Neutrophil (primary cell): ENCODE measurements around the gene CCDC149.

ENCODE experiments used
- H3K27ac ChIP-seq: fragments of 200-600 bp; sonication (generic); 2 replicates; pipeline ENCODE4 v1.5.1; 2016; ENCODE audit warnings: mild to moderate bottlenecking, moderate library complexity
- H3K27me3 ChIP-seq: fragments of 200-600 bp; sonication (generic); 2 replicates; pipeline ENCODE4 v1.6.0; 2016; ENCODE audit warnings: mild to moderate bottlenecking
- H3K36me3 ChIP-seq: fragments of 200-600 bp; sonication (generic); 2 replicates; pipeline ENCODE4 v1.5.1; 2017
- H3K4me1 ChIP-seq, 2 experiments: fragments of 200-600 bp in 1 of 2; sonication (generic) in 1 of 2; 1 replicate in 1 of 2; 2 replicates in 1 of 2; pipeline versions ENCODE4 v1.5.1 to v1.6.1; 2013 to 2016; ENCODE audit warnings: low read depth in 1 of 2, low read length in 1 of 2, mild to moderate bottlenecking in 1 of 2, moderate library complexity in 1 of 2; ENCODE audit not compliant: control insufficient read depth in 1 of 2, insufficient read depth in 1 of 2
- H3K4me3 ChIP-seq, 2 experiments: fragments of 200-600 bp in 1 of 2; sonication (generic) in 1 of 2; 1 replicate in 1 of 2; 2 replicates in 1 of 2; pipeline ENCODE4 v1.5.1; 2013 to 2016; ENCODE audit warnings: low read depth in 1 of 2, low read length in 1 of 2, mild to moderate bottlenecking in 1 of 2, moderate library complexity in 1 of 2
- H3K9me3 ChIP-seq: fragments of 200-600 bp; sonication (generic); 2 replicates; pipeline ENCODE4 v1.5.1; 2016
- TF ChIP-seq, protein P1 (sequence below): fragments of 200-600 bp; sonication (generic); IDR thresholded peaks from 2 replicates; pipeline ENCODE4 v1.5.1; 2016; ENCODE audit warnings: antibody characterized with exemption

Gene CCDC149

DNA sequence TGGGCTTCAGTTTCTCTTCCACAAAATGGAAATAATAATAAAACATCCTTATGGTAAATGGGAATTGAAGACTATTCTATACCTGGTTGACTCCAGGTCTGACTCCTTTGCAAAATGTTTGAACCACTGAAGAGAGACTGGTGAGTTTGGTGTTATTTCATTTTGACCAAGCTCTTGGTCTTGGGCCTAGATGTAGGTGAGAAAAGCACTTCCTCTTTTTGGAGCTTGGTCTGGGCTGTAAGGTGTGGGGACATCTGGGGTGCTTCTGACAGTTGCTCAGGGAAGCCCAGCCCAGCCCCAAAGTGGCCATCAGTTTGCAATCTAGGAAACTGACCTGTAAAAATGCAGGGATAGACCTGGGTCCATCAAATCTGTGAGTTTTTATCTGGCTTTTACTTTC is 144.2 kb downstream of the CCDC149 start:
- H3K36me3 ChIP-seq, result no peaks in the 10 kb centered on the region
- no peaks in the 10 kb centered on the region for H3K9me3 ChIP-seq
- no peak overlapping the region for H3K27ac ChIP-seq
- TF ChIP-seq, protein P1, sequence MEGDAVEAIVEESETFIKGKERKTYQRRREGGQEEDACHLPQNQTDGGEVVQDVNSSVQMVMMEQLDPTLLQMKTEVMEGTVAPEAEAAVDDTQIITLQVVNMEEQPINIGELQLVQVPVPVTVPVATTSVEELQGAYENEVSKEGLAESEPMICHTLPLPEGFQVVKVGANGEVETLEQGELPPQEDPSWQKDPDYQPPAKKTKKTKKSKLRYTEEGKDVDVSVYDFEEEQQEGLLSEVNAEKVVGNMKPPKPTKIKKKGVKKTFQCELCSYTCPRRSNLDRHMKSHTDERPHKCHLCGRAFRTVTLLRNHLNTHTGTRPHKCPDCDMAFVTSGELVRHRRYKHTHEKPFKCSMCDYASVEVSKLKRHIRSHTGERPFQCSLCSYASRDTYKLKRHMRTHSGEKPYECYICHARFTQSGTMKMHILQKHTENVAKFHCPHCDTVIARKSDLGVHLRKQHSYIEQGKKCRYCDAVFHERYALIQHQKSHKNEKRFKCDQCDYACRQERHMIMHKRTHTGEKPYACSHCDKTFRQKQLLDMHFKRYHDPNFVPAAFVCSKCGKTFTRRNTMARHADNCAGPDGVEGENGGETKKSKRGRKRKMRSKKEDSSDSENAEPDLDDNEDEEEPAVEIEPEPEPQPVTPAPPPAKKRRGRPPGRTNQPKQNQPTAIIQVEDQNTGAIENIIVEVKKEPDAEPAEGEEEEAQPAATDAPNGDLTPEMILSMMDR, result no peak
- no peaks in the 10 kb centered on the region for H3K4me1 ChIP-seq
- no peak overlapping the region for H3K4me3 ChIP-seq
- no peaks in the 10 kb centered on the region for H3K27me3 ChIP-seq

DNA sequence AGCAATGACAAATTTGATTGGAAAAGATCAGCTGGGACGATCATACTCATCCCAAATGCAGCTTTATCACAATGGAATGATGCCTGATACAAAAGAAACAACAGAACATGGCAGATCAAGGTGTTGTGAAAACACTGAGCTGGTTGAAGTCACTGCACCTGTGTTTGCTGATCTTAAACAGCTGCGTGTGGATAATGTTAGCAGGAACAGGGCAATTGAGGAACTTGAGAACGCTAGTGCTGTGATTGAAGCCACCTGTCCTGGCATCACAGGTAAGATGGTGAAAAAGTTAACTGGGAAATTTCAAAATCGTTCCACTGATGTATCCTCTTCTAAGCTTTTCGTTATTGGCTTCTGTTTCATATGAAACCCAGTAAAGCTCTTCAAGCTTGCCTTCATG is 144.8 kb downstream of the CCDC149 start:
- Histone ChIP-seq H3K27me3 (no peaks in the 10 kb centered on the region), H3K9me3 (no peaks in the 10 kb centered on the region), H3K4me1 (no peaks in the 10 kb centered on the region), H3K27ac (no peak overlapping the region), H3K36me3 (no peaks in the 10 kb centered on the region), H3K4me3 (no peak overlapping the region)
- TF ChIP-seq, protein P1, result no peak

DNA sequence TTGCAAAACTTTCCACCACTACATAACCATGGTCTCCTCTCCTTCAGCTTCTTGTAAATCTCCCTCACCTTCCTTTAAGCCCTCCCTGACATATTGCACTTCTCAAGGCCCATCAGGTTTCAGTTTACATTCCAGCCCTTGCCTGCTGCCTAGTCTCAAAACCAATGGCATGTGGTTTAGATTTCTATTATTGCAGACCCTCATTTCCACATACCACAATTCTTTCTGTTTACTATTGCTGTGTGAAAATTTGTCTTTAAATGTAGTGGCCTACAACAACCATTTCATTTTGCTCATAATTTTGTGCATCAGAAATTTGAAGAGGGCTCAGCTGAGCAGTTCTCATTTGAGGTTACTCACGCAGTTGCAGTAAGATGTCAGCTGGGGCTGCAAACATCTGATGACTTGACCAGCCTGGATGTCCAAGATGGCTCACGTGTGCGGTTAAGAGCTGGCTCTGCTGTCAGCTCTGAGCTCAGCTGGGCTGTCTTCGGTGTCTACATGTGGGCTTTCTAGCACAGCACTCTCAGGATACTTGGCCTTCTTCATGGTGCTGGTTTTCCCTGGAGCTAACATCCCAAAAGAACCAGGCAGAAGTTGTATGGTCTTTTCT is 147.4 kb downstream of the CCDC149 start:
- Histone ChIP-seq H3K36me3 (no peaks in the 10 kb centered on the region), H3K27ac (no peak overlapping the region), H3K9me3 (no peaks in the 10 kb centered on the region), H3K4me1 (no peaks in the 10 kb centered on the region), H3K27me3 (no peaks in the 10 kb centered on the region), H3K4me3 (no peak overlapping the region)
- TF ChIP-seq, protein P1, result no peak

DNA sequence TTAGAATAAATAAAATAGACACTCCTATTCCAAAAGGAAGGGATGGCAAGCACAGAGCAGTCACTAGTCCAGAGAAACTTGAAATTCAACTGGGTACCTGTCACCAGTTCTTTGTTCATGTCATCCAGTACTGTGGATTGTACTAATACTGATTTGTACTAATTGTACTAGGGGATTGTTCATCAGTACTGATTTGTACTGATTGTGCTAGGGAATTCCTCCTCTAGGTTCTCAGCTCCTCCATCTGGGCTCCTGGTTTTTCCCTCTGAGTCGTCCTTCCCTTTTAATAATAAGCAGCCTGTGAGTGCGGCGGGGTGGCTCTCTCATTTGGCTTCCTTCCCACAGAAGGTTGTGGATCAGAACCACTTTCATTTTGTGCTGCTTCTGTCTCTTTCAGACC is 148.5 kb downstream of the CCDC149 start:
- no peak overlapping the region for H3K27ac ChIP-seq
- H3K9me3 ChIP-seq, result no peaks in the 10 kb centered on the region
- H3K27me3 ChIP-seq, result no peaks in the 10 kb centered on the region
- no peaks in the 10 kb centered on the region for H3K4me1 ChIP-seq
- H3K36me3 ChIP-seq, result no peaks in the 10 kb centered on the region
- TF ChIP-seq, protein P1, result no peak
- no peak overlapping the region for H3K4me3 ChIP-seq

DNA sequence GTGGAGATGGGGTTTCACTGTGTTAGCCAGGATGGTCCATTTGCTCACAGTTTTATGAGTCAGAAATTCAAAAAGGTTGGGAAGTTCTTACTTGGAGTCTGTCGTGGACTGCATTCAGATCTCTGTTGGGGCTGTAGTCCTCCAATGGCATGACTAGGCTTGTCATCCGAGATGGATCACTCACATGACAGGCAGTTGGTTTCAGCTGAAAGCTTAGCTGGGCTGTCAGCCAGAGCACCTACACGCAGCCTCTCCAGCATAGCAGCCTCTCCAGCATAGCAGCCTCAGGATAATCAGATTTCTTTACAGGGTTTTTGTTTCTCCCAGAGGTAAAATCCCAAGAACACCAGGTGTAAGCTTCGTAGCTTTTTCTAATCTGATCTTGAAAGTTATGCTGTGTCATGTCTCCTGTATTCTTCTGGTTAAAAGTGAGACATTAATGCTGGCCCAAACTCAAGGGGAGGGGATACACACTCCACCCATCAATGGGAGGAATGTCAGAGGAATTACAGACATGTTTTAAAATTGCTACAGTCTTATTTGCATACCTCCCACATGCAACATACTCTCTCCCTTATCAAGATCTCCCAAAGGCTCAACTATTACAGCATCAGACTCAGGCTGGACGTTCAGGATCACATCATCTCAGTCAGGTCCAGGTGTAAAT is 149.1 kb downstream of the CCDC149 start:
- TF ChIP-seq, protein P1, result no peak
- Histone ChIP-seq H3K4me3 (no peak overlapping the region), H3K9me3 (no peaks in the 10 kb centered on the region), H3K36me3 (no peaks in the 10 kb centered on the region), H3K4me1 (no peaks in the 10 kb centered on the region), H3K27ac (no peak overlapping the region), H3K27me3 (no peaks in the 10 kb centered on the region)
